GM12872 (cell line): ENCODE data around the gene CRYGC.

ENCODE experiments used
- TF ChIP-seq, protein P1 (sequence below): IDR thresholded peaks from 3 replicates; pipeline ENCODE4 v1.5.1; 2011; ENCODE audit warnings: low read depth, mild to moderate bottlenecking, low read length, moderate library complexity; ENCODE audit not compliant: insufficient read depth

CRYGC gene

DNA sequence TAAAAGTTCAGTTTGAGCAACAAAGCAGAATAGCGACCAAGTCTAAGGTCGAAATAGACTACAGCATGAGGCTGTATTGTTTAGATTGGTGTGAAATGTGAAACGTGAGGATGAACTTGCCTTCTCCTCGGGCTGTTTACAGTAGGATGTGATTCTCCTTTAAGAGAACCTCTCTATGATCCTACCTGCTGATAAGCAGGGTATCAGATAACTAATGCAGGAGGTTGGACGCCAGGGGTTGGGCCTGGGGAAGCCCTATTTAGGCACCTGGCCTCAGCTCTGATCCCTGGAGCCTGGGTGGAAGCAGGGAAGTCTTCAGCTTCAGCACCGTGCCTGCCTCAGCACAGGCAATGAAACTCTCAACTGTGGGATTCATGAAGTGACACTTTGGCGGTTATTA lies 16.7 kb downstream of the CRYGC start:
- TF ChIP-seq, protein P1, sequence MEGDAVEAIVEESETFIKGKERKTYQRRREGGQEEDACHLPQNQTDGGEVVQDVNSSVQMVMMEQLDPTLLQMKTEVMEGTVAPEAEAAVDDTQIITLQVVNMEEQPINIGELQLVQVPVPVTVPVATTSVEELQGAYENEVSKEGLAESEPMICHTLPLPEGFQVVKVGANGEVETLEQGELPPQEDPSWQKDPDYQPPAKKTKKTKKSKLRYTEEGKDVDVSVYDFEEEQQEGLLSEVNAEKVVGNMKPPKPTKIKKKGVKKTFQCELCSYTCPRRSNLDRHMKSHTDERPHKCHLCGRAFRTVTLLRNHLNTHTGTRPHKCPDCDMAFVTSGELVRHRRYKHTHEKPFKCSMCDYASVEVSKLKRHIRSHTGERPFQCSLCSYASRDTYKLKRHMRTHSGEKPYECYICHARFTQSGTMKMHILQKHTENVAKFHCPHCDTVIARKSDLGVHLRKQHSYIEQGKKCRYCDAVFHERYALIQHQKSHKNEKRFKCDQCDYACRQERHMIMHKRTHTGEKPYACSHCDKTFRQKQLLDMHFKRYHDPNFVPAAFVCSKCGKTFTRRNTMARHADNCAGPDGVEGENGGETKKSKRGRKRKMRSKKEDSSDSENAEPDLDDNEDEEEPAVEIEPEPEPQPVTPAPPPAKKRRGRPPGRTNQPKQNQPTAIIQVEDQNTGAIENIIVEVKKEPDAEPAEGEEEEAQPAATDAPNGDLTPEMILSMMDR = no peak

GRCh38 chr2:208103616-208104015 lies 26.0 kb downstream of the CRYGC start:
- TF ChIP-seq, protein P1 = no peak

- TF ChIP-seq, protein P1 = no peak
These were observed 27.7 kb downstream of the CRYGC start for GRCh38 chr2:208101716-208102631.

- TF ChIP-seq, protein P1 = no peak
These were observed 29.8 kb downstream of the CRYGC start for GRCh38 chr2:208099682-208100470.

DNA sequence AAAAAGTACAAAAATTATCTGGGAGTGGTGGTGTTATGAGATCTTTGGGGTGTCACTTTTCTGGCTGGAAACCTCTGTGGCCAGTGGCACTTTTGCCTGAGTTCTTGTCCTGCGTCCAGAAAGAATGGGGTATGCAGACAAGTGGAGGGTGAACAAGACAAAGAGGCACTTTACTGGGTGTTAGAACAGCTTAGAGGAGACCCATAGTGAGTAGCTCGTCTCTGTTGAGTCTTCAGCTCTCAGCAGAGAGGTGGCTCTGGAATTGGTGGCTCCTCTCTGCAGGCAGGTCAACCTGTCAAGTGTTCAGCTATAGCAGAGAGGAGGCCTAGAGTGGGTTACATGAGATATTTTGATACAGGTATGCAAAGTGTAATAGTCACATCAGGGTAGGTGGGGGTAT lies 31.4 kb downstream of the CRYGC start:
- TF ChIP-seq, protein P1 = no peak

- TF ChIP-seq, protein P1 = no peak
These were observed 31.8 kb downstream of the CRYGC start for GRCh38 chr2:208097801-208098200.

DNA sequence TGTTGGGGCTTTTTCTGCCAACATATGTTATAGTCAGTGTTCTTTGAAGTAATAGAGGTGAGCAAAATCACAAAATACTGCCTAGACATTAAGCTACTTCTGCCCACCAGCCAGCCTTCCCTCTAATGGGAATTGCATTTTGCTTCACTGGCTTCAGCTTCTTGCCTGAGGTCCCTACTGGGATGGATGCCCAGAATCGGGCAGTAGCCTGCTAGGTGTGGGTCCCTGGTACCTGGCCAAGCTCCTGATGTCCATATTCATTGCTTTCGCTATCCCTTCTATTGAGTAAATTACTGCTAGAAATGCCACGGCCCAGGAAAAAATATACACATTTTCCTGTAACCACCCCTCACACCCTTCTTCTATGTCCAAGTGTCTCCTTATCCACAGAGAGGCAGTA lies 32.3 kb downstream of the CRYGC start:
- TF ChIP-seq, protein P1 = no peak
